Measurements from ENCODE around the gene SAE1.

SAE1 gene

DNA sequence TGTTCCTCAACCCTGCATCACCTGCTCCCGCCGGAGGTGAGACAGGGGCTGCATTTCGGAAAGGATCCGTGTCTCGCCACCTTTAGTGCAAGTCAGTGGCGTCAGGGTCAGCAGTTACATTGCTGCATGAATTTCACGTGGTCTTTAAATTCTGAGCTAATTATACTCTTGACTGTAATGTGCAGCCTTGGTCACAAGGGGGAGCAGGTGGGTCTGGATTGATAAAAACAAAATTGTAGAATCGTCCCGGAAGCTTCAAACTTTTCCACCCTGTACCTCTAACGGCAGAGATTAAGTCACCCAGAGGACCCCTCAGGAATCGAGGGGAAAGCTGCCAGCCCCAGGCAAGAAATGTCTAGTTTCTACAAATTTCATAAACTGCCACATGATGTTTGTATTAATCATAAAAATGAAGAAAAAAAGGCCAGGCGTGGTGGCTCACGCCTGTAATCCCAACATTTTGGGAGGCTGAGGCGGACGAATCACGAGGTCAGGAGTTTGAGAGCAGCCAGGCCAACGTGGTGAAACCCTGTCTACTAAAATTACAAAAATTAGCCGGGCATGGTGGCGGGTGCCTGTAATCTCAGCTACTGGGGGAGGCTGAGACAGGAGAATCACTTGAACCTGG lies 80.2 kb downstream of the SAE1 start:
- DNase-seq (ENCODE audit: low read depth, low spot score) = peak; percentile 65

DNA sequence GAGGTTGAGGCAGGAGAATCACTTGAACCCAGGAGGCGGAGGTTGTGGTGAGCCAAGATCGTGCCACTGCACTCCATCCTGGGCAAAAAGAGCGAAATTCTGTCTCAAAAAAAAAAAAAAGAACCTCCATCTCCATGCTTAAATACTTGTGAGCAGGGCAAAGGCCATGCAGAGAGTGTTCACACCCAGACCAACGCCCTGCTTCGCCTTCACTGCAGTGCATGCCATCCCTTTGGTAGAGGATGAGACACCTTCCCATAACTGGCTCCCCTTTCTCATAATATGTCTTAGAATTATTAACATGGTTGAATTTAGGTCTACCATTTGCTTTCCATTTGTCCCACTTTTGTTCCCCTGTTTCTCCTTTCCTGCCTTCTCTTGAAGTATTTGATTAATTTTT lies 84.9 kb downstream of the SAE1 start:
- no peak for DNase-seq (ENCODE audit: low read depth, low spot score)

DNA sequence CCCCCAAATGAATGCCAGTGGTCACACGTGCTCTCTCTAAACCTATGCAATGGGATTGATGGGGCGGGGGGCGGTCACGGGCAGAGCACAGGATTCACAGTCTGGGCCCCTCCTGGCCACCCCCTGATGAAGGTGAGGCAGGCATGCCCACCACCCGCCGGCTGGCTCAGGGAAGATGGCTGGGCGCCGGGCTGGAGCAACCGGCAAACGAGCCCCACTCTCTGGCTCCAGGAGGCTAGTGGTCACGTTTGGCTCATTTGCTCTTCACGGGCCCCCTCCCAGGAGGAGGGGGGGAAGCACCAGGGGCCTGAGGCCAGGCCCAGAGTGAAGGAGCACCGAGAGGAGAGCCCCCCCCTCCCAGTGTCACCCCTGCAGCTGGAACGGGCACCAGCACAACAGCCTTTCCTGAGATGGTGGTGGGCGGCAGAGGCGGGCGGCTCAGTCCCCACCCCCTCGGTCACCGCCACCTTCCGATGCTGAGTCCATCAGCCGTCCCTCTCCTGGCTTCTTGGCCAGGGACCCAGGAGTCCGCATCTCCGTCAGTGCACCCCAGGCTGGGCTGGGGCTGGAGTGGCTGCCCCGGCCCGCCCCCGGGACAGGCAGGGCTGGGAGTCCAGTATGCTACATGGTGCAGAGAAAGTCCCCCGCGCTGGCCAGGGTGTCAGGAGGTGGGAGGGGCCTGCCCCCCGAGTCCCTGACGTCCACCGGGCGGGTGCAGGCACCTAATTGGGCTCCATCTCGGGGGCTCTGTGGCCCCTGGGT lies 90.6 kb downstream of the SAE1 start:
- DNase-seq (ENCODE audit: low read depth, low spot score) = no peak

DNA sequence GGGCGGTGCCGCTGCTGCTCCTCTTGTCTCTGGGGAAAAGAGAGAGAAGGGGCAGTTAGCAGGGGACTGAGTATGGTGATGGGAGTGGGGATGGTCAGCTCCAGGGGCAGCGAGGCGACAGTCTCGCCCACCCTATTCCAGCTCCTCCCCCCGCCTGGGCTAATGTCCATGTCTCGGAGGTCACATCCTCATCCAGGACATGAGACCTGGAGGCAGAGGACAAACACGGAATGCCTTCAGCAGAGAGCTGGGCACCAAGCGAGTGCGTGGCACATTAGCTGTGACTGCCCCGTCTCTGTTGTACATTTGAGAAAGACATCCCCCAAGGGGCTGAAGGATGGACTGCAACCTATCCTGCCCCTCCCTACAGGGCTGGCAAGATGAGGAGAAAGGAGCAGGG lies 91.3 kb downstream of the SAE1 start:
- no peak for DNase-seq (ENCODE audit: low read depth, low spot score)

DNA sequence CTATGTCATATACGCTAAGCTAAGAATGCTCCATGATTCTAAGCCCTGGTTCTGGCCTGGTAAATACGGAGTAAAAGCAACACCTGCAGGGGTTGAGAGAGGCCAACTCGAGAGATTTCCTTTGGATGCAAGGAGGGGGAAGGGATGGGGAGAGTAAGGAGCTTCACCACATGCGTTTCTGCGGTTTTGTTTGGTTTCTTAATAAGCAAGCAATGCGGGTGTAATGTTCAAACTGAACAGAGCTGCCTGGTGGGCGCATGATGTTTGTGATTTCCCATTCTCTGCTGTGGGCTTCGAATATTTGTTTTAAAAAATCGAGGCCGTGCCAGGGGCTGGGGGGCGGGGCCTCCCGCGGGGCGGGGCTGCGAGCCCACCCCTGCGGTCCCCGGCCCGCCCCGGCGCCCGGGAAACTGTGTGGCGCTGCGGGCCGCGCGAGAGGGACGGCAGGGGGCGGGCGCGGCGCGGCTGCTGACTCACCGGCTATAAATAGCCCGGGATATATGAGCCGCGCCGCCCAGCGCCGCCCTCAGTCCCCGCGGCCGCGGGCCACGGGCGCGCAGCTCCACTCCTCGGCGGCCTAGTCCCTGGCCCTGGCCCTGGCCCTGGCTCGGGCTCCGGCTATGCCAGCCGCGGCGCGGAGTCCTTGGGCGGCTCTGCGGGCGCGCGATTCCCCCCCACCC lies 95.3 kb downstream of the SAE1 start:
- DNase-seq (ENCODE audit: low read depth, low spot score) = peak; percentile 70

DNA sequence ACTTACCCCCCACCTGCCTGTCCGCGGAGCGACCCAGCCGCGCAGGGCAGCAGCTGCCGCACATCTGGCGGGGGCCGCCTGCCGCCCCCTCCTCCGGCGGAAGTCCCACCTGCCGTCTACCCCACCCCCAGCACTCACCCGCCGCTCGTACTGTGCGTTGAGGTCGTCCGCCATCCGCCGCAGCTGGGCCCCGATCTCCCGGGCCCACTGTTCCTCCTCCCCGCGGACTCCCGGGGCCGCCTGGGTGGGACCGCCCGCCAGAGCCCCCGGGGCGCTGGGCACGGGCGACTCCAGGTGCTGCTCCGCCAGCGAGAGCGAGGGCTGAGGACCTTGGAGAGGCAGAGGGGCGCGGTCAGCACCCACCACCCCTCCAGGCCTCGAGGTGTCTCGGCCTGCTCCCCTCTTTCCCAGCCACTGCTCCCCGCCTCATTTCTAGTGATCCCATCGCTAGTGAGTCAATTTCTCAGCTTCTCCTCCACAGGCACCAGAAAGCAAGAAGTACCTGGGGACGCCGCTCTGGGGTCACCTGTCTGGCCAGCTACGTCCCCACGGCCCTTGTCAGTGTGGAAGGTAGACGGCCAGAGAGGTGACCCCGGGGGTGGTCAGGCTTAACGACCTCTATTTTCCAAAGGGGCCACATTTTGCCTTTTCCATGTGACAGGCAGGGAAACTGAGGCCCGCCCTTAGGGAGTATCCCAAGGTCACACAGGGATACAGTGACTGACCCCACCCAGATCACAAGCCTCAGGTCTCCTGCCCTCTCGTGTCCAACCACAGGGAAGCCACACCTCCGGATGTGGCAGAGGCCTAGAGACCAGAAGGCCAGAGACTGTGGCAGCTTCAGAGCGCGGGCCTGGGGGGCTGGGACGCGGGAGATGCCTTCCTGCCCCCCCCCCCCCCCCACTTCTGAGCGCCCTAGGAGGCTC lies 96.1 kb downstream of the SAE1 start:
- no peak for DNase-seq (ENCODE audit: low read depth, low spot score)

DNA sequence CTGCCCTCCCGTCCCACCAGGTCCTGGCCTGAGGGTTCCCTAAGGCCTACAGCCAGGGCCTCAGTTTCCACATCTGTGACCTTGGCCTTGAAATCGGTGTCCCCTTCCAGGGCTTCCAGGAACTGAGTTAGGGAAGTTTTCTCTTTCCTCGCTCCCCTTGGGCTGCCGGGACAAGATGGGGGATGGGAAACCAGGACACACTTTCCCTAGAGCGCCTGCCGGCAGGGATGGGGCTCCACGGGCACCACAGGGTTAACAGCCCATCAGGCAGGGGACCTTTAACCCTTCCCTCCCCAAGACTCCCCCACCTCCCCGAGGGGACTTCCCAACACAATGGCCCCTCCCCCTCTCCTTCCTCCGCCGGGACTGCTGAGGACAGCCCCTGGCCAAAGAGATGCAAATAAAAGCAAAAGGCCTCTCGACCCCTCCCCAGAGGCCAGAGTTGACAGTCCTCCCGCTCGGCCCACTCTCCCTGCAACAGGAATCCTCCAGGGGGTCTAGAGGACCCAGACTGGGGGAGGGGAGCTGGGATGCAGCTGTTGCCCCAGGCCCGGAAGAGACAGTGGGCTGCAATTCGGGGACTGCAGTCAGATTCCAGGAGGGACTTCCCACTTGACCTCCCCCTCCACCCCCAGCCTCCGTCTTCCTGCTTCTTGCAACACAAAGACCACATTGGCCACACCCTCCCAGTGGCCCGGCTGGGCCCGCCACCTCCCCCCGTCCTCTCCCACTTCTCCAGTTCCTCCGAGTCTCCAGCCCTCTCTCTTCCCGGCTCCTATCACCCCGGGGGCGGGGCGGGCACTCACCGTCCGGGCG lies 96.9 kb downstream of the SAE1 start:
- DNase-seq (ENCODE audit: low read depth, low spot score) = no peak

DNA sequence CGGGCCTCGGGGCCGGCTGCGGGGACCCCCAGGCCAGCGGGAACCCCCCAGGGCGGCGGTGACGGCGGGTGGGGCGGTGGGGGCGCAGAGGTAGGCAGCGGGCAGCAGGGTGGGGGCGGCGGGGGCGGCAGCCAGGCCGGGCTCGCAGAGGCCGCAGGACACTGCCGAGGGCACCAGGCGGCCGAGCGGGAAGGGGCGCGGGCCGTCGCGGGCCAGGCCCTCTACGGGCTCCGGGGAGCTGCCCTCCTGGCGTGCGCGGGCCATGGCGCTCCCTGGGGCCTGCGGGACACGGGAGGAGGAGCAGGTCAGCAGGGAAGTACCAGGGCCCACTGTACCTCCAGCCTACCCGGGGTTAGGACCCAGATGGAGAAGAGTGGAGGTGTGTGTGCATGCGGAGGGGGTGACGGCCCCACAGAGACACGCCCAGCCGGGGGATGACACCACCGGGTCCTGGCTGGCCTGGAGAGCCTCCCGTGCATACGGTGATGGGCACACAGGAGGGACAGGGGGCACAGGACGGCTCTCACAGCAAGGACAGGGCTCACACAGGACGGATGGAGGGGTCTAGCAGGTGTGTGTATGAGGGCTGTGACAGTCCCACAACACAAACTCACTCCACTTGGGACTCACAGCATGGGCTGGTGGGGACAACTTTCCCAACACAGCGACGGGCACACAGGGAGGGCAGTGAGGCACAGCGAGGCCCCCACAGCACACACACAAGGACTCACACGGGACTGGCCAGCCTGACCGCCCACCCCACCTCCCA lies 97.7 kb downstream of the SAE1 start:
- DNase-seq (ENCODE audit: low read depth, low spot score) = no peak

DNA sequence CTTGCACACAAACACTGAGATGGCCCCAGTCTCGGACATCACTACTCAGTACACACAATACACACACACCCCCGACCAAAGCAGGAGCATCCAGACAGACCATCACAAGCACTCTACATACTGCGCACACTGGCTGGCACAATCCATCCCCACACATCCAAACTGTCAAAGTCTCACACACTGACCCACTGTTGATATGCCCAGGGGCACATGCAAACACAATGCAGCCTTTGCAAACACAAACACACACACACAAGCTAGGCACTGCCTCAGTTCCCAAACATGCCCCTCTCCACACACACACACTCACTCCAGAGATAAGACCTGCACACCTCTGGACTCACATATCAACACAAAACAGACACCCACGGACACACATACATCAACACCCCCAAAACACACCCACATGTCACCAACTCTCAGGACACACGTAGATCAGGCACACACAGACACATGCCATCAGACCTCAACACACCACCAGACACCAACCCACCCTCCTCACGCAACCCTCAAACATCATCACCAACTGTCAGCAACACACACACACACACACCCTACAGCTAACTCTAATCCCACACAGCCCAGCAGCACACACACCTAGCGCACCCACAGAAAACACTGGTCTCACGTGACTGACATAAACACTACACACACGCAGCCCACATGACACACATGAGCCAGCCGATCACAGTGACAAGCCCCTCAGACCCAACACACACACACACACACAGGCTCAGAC lies 98.5 kb downstream of the SAE1 start:
- no peak for DNase-seq (ENCODE audit: low read depth, low spot score)

DNA sequence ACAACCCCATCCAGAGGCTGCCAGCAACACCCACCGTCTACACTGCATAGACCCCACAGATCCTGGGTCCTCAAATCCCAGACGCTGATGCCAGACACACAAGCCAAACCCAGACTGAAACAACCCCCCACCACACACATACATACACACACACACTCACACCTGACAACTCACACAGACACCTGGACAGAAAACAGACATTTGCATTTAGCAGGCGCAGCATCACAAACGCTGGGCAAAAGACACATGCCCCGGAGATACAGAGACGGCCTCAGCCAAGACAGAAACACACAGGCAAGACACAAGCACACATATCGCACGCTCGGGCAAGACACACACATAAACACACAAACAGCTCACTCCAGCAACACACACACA lies 99.0 kb downstream of the SAE1 start:
- no peak for DNase-seq (ENCODE audit: low read depth, low spot score)

DNA sequence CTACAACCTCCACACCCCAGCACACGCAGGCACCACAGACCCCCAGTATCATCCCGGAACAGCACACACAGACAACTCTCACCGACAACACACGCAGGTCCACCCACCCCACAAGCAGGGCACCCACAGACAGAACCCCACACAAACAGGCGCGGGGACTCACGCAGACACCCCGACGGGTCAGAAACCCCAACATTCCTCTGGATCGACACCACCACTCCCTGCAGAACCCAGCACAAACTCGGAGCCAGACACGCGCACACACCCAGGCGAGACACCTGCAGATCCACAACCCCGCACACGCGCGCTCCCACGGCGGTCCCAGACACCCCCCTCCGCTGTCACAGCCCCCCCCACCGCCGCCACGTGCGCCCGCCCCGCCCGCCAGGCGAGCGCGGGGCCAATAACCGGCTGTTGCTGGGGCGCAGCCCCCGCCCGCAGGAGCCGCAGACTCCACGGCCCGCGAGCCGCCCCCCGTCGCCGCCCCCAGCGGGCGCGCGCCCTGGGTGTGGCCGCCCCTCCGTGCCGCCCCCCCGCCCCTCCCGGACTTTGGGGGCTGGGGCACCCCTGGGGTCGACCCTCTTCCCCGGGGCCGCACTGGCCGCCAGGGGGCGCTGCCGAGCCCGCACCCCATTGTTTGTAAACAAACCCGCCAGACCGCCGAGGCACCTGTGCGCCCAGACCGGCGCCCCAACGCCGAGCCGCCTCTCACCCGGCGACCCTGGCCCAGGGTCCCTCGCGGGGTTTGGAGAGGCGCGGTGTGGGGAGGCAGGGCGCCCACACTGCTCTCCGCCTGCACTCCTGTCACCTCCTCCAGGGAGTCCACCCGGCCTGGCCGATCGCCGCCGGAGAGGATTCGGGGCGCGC lies 99.7 kb downstream of the SAE1 start:
- DNase-seq (ENCODE audit: low read depth, low spot score) = peak; percentile 71

DNA sequence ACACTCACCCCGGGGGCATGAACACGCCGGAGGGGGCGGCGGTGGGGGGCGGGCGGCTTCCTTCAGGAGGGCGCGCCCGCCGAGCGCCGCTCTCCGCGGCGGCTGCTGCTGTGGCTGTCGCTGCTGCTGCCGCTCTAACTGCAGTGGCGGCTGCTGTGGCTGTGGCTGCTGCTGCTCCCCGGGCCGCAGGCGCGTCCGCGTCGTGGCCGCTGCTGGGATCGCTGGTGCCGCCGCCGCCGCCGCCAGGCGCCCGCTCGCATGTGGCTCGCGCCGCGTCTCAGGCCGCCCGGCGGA lies 100.2 kb downstream of the SAE1 start, which contains the start of gene BBC3:
Gene BBC3 (minus strand): TSS at position 279 of the 294 bp plus-strand sequence. CDS start 2,768 bp downstream, outside the sequence.
- no peak for DNase-seq (ENCODE audit: low read depth, low spot score)

DNA sequence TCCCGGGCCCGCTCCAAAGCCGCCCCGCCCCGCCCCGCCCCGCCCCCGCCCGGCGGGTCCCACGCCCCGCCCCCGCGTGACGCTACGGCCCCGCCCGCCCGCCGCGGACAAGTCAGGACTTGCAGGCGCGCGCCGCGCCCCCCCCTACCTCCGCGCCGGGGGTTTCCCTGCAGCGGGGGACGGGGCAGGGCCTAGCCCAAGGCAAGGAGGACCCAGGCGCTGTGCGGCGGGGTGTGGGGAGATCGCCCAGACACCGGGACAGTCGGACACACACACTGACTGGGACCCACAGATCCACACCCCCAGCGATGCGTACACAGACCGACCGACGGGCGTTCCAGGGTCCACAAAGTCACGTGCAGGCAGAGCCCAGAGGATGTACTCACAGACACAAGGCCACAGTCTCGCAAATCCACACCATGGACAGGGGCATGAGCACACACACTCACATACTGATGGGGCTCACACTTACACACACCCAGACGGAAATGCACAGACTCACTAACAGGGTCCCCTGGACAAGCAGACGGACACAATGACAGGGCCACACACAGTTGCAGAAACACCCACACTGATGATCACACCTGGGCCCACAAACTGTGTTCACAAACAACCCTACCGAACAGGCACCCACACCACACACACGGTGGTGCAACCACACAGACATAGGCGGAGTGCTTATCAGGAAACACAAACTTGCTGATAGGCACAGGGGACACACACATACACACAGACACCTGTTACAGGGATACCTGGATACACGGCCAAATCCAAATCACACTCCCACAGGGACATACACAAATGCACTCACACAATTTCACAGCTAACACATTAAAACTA lies 100.8 kb downstream of the SAE1 start:
- peak; percentile 83 for DNase-seq (ENCODE audit: low read depth, low spot score)

DNA sequence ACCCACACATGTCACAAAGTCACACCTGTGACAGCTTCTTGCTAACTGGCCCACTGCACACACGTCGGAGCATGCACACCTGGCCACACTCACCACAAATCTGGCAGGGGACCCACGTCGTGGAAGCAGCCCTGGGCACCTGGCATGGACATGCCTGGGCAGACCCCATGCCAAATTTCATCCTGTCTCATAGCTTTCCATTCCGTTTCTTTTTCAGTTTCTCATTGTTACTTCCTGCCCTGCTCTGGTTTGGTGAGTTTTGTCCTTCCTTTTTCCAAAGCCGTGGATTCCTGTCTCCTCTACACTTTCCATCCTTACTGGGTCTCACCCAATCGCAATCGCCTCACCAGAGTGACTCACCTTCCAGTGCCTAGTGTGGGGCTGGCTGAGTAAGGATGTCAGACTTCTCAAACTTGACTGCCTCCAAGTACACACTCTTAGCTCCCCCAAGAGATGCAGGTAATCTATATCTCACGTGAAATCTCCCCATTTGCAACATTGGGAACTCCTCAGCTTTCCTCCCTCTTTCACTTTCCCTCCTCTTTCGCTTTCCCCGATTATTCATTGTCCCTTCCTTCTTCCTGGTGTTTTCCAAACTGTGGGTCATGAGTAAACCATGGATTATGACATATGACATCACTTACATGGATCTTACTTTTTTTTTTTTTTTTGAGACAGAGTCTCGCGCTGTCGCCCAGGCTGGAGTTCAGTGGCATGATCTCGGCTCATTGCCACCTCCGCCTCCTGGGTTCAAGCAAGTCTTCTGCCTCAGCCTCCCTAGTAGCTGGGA lies 102.0 kb downstream of the SAE1 start:
- DNase-seq (ENCODE audit: low read depth, low spot score) = no peak

DNA sequence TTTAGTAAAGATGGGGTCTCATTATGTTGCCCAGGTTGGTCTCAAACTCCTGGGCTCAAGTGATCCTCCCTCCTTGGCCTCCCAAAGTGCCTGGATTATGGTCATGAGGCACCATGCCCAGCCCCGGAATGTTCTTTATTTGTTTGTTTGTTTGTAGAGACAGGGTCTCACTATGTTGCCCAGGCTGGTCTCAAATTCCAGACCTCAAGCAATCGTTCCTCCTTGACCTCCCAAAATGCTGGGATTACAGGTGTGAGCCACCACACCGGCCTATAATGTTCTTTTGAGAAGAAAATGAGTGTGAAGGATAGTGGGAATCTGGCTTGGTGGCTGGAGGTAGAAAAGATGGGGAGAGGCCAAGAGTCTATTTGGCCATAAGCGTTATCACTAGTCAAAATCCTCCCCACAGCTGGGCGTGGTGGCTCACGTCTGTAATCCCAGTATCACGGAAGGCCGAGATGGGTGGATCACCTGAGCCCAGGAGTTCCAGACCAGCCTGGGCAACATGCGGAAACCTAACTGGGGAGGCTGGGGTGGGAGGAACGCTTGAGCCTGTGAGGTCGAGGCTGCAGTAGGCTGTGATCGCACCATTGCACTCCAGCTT lies 105.5 kb downstream of the SAE1 start:
- no peak for DNase-seq (ENCODE audit: low read depth, low spot score)

DNA sequence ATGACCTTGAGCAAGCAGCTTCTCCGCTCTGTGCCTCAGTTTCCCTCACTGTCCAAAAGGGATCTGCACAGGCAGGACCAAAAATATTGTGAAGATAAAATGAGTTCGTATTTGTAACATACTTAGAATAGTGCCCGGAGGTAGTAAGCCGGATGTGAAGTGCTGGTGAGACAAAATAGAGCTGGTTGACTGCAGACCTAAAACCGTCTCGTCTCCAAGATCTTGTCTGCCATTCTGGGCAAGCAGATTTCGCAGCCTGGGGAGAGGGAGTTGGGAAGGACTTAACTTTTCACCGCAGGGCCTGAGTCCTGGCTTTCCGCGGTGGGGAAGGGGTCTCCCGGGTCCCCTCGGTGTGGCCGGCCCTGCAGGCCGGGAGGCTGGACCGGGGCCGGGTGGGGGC lies 108.5 kb downstream of the SAE1 start:
- no peak for DNase-seq (ENCODE audit: low read depth, low spot score)

Measured in activated CD4-positive, CD25-positive, alpha-beta regulatory T cell treated with anti-CD3 and anti-CD28 coated beads, Interleukin-2, amount 50 U/mL, for 16 hours (primary cell).